K562 (cell line): ENCODE measurements around the gene PRKAG2. TPM values are rescaled to one million over a fixed set of nuclear protein-coding genes. Genes with fewer than 3 reads are reported as not detected.
A peak's percentile ranks its signal among the peaks of the same experiment; 100 is the strongest.

Source experiments
- ATAC-seq: fragments of 200-7000 bp; cut with Tn5 transposase; 3 replicates; pipeline ENCODE4 v1.9.1; 2020; ENCODE audit warnings: moderate library complexity
- BruUV-seq: library from RNA; stranded (reverse); fragments of 400-500 nt; replicated peaks from 2 replicates; lab custom pipeline; 2021; lab: Mats Ljungman, UMichigan
- CTCF ChIA-PET: fragments of 300-600 bp; formaldehyde crosslinking; extraction: SDS; loops from one replicate; lab custom pipeline; 2021; ENCODE audit warnings: low intra/inter-chr PET ratio; lab: Yijun Ruan, JAX
- POLR2A ChIA-PET: fragments of 300-600, 350-650 bp; sonication (Branson Sonifier 250); formaldehyde crosslinking; extraction: SDS; loops from one replicate; lab custom pipeline; 2021; ENCODE audit warnings: antibody characterized with exemption, inconsistent platforms; lab: Yijun Ruan, JAX
- DNase-seq, 4 experiments: peaks; one replicate each; pipeline versions ENCODE4 v3.0.0 to v3.0.0-alpha.2; 2011 to 2018; ENCODE audit warnings: low spot score in 3 of 4, mixed read lengths in 3 of 4; ENCODE audit errors: extremely low read depth in 1 of 4
- FAIRE-seq: peaks from 2 replicates; lab custom pipeline; 2011; peaks lifted over from hg19 to GRCh38; lab: Jason Lieb, UNC
- H2AFZ ChIP-seq: 2 replicates; pipeline ENCODE4 v1.6.0; 2011; ENCODE audit warnings: low read depth, low read length, control low read depth, inconsistent platforms
- H3K27ac ChIP-seq: fragments of 200-600 bp; 3 replicates; pipeline ENCODE4 v1.8.0; 2011; ENCODE audit warnings: low read depth, mild to moderate bottlenecking, control low read depth, inconsistent platforms, low read length, moderate library complexity, mixed read lengths; ENCODE audit errors: extremely low read depth
- H3K27me3 ChIP-seq, 2 experiments: fragments of 300-600 bp in 1 of 2; 2 replicates in 1 of 2; 3 replicates in 1 of 2; pipeline versions ENCODE4 v1.6.0 to v1.8.0; 2011; ENCODE audit warnings: inconsistent platforms in 2 of 2, low read length in 2 of 2, mild to moderate bottlenecking in 1 of 2, mixed read lengths in 1 of 2, moderate library complexity in 1 of 2; ENCODE audit not compliant: control insufficient read depth in 2 of 2, insufficient read depth in 2 of 2
- H3K36me3 ChIP-seq: fragments of 300-600 bp; 3 replicates; pipeline ENCODE4 v1.8.0; 2011; ENCODE audit warnings: mild to moderate bottlenecking, low read length, inconsistent platforms; ENCODE audit not compliant: control insufficient read depth, insufficient read depth
- H3K4me1 ChIP-seq, 2 experiments: fragments of 200-600 bp in 1 of 2; replicated peaks in 1 of 2; 2 replicates in 1 of 2; 3 replicates in 1 of 2; pipeline versions ENCODE4 v1.5.1 to v1.8.0; 2011; ENCODE audit warnings: inconsistent platforms in 2 of 2, low read length in 2 of 2, mild to moderate bottlenecking in 1 of 2, mixed read lengths in 1 of 2, moderate library complexity in 1 of 2; ENCODE audit not compliant: control insufficient read depth in 2 of 2, insufficient read depth in 2 of 2
- H3K4me2 ChIP-seq: 2 replicates; pipeline ENCODE4 v1.6.1; 2011; ENCODE audit warnings: low read length, control low read depth, inconsistent platforms, mixed read lengths; ENCODE audit not compliant: insufficient read depth
- H3K4me3 ChIP-seq: fragments of 200-600 bp; sonication (generic), shearing (Covaris generic); 2 replicates; pipeline ENCODE4 v1.5.1; 2016; ENCODE audit warnings: control low read depth, inconsistent platforms
- H3K79me2 ChIP-seq: fragments of 200-600 bp; 3 replicates; pipeline ENCODE4 v1.8.0; 2011; ENCODE audit warnings: low read length, inconsistent platforms; ENCODE audit not compliant: control insufficient read depth, insufficient read depth
- H3K9ac ChIP-seq, 2 experiments: 2 replicates each; pipeline versions ENCODE4 v1.6.0 to v1.6.1; 2011; ENCODE audit warnings: low read depth in 2 of 2, low read length in 2 of 2, control low read depth in 1 of 2, inconsistent platforms in 1 of 2, mild to moderate bottlenecking in 1 of 2, mixed read lengths in 1 of 2; ENCODE audit not compliant: insufficient read depth in 1 of 2
- H3K9me1 ChIP-seq: one replicate; pipeline ENCODE4 v1.6.0; 2011; ENCODE audit warnings: inconsistent platforms, mild to moderate bottlenecking, low read length, moderate library complexity; ENCODE audit not compliant: control insufficient read depth, insufficient read depth
- H3K9me3 ChIP-seq: replicated peaks from 2 replicates; pipeline ENCODE4 v1.5.1; 2011; ENCODE audit warnings: low read depth, low read length, inconsistent platforms; ENCODE audit not compliant: control insufficient read depth, insufficient read depth
- H4K20me1 ChIP-seq: replicated peaks from 2 replicates; pipeline ENCODE4 v1.6.1; 2011; ENCODE audit warnings: low read length, inconsistent platforms, mixed read lengths; ENCODE audit not compliant: control insufficient read depth, insufficient read depth
- NRF1 ChIP-seq, 2 experiments: fragments of 450-650 bp; IDR thresholded peaks in 1 of 2; conservative IDR thresholded peaks in 1 of 2; 2 replicates each; pipeline ENCODE4 v1.6.1; 2014; ENCODE audit warnings: mild to moderate bottlenecking in 2 of 2
- PRDM10 ChIP-seq: fragments of 450-650 bp; IDR thresholded peaks from 2 replicates; pipeline ENCODE4 v1.6.1; 2018; ENCODE audit not compliant: partially characterized antibody
- ZNF224 ChIP-seq: sonication (generic); formaldehyde crosslinking; IDR thresholded peaks from 2 replicates; pipeline ENCODE4 v1.8.0; 2022; ENCODE audit warnings: mild to moderate bottlenecking, missing genetic modification reagents
- WGBS: fragments of 100-300 bp; shearing (Covaris generic); methylation state at CpG from one replicate; pipeline ENCODE4 v1.1.6; 2016; ENCODE audit warnings: low coverage, mixed read lengths; ENCODE audit not compliant: insufficient coverage; ENCODE audit errors: missing lambda C conversion rate; 5-methylcytosine and 5-hydroxymethylcytosine counted together
- in situ Hi-C: fragments of 300-500 bp; cut with MboI; formaldehyde crosslinking; loops from 4 replicates; pipeline ENCODE4 v1.15.0; 2018; ENCODE audit warnings: inconsistent platforms, mixed read lengths
- intact Hi-C: fragments of 100-400 bp; cut with micrococcal nuclease; formaldehyde crosslinking; loops from 2 replicates; pipeline ENCODE4 v1.14.2; 2022
- polyA plus RNA-seq, 8 experiments: library from polyadenylated mRNA; depleted of rRNA in 4 of 8; stranded (reverse) in 5 of 8; unstranded in 3 of 8; fragments of >200 nt; fragmentation: Nextera tagmentation in 2 of 8; fragmentation: Illumina TruSeq in 1 of 8; extraction: Ambion mirVana in 2 of 8; extraction: Trizol in 1 of 8; gene quantifications; 2 replicates each; pipeline versions ENCODE4 v1.2.1 to v1.2.3, GENCODE V29; 2011 to 2014; ENCODE audit warnings: inconsistent platforms in 1 of 8, missing spikeins in 1 of 8
- total RNA-seq, 7 experiments: library from RNA; depleted of rRNA in 6 of 7; stranded (reverse); fragments of >200 nt in 6 of 7; fragmentation: Illumina TruSeq in 2 of 7; extraction: Trizol in 2 of 7; gene quantifications; 2 replicates each; pipeline versions ENCODE4 v1.2.1 to v1.2.3, GENCODE V29; 2011 to 2021; ENCODE audit warnings: low replicate concordance in 1 of 7

The PRKAG2 gene
- total and polyA plus RNA-seq, 9 of the 15 experiments (the other 6 are each of a cell fraction or from before 2014, with no cell fraction given): 0.99 to 5.6 (median 3.3) TPM

GRCh38 chr7:151829707-151830106, 47.2 kb downstream of the PRKAG2 start:
- POLR2A ChIA-PET: no interaction called here
- H3K27ac ChIP-seq: no peak overlapping the region
- no peaks in the 10 kb centered on the region for H3K9me1 ChIP-seq
- H3K9me3 ChIP-seq: no peaks in the 10 kb centered on the region
- CTCF ChIA-PET: no interaction called here
- no peaks in the 10 kb centered on the region for H3K79me2 ChIP-seq
- in situ Hi-C loops: no loop called here
- H3K4me3 ChIP-seq: no peak overlapping the region
- H3K4me1 ChIP-seq: peaks cover 0 to 3% of the 10 kb centered on the region in 2 experiments; a peak in 1 of 5 replicates
- FAIRE-seq (no peak), DNase-seq (peak in 2 of 4 experiments; percentile 39), ATAC-seq (peak; percentile 73)
- intact Hi-C loops: no loop called here
- TF ChIP-seq PRDM10: peak; percentile 65
- no peak for TF ChIP-seq ZNF224 (CRISPR knock-in tag)
- TF ChIP-seq NRF1 (conservative IDR thresholded peaks at IDR 0.05 in 1 of 2, IDR thresholded peaks at IDR 0.05 in 1 of 2): peak; percentile 52 to 55
- H3K4me2 ChIP-seq: no peak overlapping the region
- H3K9ac ChIP-seq: no peak overlapping the region
- WGBS: 0% methylated on average over 13 of the region's 13 CpGs
- no TSS peak for BruUV-seq
- no peaks in the 10 kb centered on the region for H3K36me3 ChIP-seq
- H2AFZ ChIP-seq: no peak overlapping the region
- H4K20me1 ChIP-seq: peaks cover 10% of the 10 kb centered on the region
- H3K27me3 ChIP-seq: peaks cover 53 to 63% of the 10 kb centered on the region in 2 experiments
